Karpas-422 (cell line): Measurements from ENCODE around the gene TFCP2. TPM values are rescaled to one million over a fixed set of nuclear protein-coding genes. Genes with fewer than 3 reads are reported as not detected.
"Not testable (repeated sequence)": the region's sequence is repeated elsewhere in the genome, so short reads cannot be mapped to it uniquely, and the experiment has no call there.

ENCODE experiments used
- DNase-seq: peaks from one replicate; pipeline ENCODE4 v3.0.0-alpha.2; 2015
- H2AFZ ChIP-seq: fragments of 200-600 bp; sonication (generic); 2 replicates; pipeline ENCODE4 v1.6.1; 2014; ENCODE audit warnings: antibody characterized with exemption, low read length, mixed read lengths
- H3K27ac ChIP-seq: fragments of 200-600 bp; sonication (generic); 2 replicates; pipeline ENCODE4 v1.5.1; 2014; ENCODE audit warnings: mild to moderate bottlenecking, low read length, moderate library complexity
- H3K27me3 ChIP-seq: fragments of 200-600 bp; sonication (generic); 2 replicates; pipeline ENCODE4 v1.6.1; 2014; ENCODE audit warnings: low read length, mixed read lengths
- H3K36me3 ChIP-seq: fragments of 200-600 bp; sonication (generic); 2 replicates; pipeline ENCODE4 v1.6.1; 2014; ENCODE audit warnings: low read length, mixed read lengths; ENCODE audit not compliant: insufficient read depth
- H3K4me1 ChIP-seq: fragments of 200-600 bp; sonication (generic); 2 replicates; pipeline ENCODE4 v1.6.1; 2014; ENCODE audit warnings: mild to moderate bottlenecking, low read length, mixed read lengths
- H3K4me2 ChIP-seq: fragments of 200-600 bp; sonication (generic); 2 replicates; pipeline ENCODE4 v1.6.1; 2014; ENCODE audit warnings: low read length, low read depth, mild to moderate bottlenecking; ENCODE audit not compliant: poor library complexity, severe bottlenecking
- H3K4me3 ChIP-seq: fragments of 200-600 bp; sonication (generic); 2 replicates; pipeline ENCODE4 v1.5.1; 2014; ENCODE audit warnings: mild to moderate bottlenecking, antibody characterized with exemption, low read length, mixed read lengths
- H3K79me2 ChIP-seq: fragments of 200-600 bp; sonication (generic); 2 replicates; pipeline ENCODE4 v1.6.1; 2014; ENCODE audit warnings: mild to moderate bottlenecking, low read length, mixed read lengths
- H3K9ac ChIP-seq: fragments of 200-600 bp; sonication (generic); 2 replicates; pipeline ENCODE4 v1.6.0; 2014; ENCODE audit warnings: low read length
- H3K9me2 ChIP-seq: fragments of 200-600 bp; sonication (generic), shearing (Covaris generic); replicated peaks from 2 replicates; pipeline ENCODE4 v1.6.0; 2014; ENCODE audit warnings: mild to moderate bottlenecking, low read length, moderate library complexity; ENCODE audit not compliant: insufficient read depth
- H3K9me3 ChIP-seq: fragments of 300-700, 200-600 bp; sonication (generic); 2 replicates; pipeline ENCODE4 v1.6.1; 2014; ENCODE audit warnings: low read length, mixed read lengths
- H4K20me1 ChIP-seq: fragments of 200-600 bp; sonication (generic); 2 replicates; pipeline ENCODE4 v1.6.1; 2014; ENCODE audit warnings: mild to moderate bottlenecking, antibody characterized with exemption, low read length, low read depth; ENCODE audit not compliant: insufficient read depth
- total RNA-seq: library from RNA; depleted of rRNA; stranded (reverse); fragments of >200 nt; shearing (Covaris generic); gene quantifications from 2 replicates; pipeline ENCODE4 v1.2.3, GENCODE V29; 2014; ENCODE audit warnings: low replicate concordance; rRNA removed

TFCP2 gene
- total RNA-seq, result 17.9 and 26.5 TPM in 2 replicates

- no peaks in the 10 kb centered on the region for H3K9me3 ChIP-seq
- peak within 1 kb of the TSS; percentile 95 for H3K9ac ChIP-seq
- H3K27ac ChIP-seq, result peak within 1 kb of the TSS; percentile 59
- peaks cover 50% of the 10 kb centered on the region for H3K79me2 ChIP-seq
- H4K20me1 ChIP-seq, result no peaks in the 10 kb centered on the region
- H3K4me3 ChIP-seq, result peak within 1 kb of the TSS; percentile 95
- no peaks in the 10 kb centered on the region for H3K36me3 ChIP-seq
- H3K27me3 ChIP-seq, result no peaks in the 10 kb centered on the region
- peak; percentile 97 for DNase-seq
- H2AFZ ChIP-seq, result peak within 1 kb of the TSS; percentile 88; the same call in 1 of the 2 replicates
- H3K9me2 ChIP-seq, result no peaks in the 10 kb centered on the region
- peak within 1 kb of the TSS; percentile 92 for H3K4me2 ChIP-seq
- H3K4me1 ChIP-seq, result peaks cover 14% of the 10 kb centered on the region
Measured at GRCh38 chr12:51172515-51173431, at the start of gene TFCP2. Gene TFCP2 (minus strand): TSS chr12:51173135. CDS start chr12:51172422, 713 bp downstream.

GRCh38 chr12:51222461-51222860, 49.5 kb upstream of the TFCP2 start:
- H3K4me1 ChIP-seq, result peaks cover 12% of the 10 kb centered on the region
- no peak for DNase-seq
- no peak overlapping the region for H2AFZ ChIP-seq
- H3K79me2 ChIP-seq, result no peaks in the 10 kb centered on the region
- no peak overlapping the region for H3K9ac ChIP-seq
- H3K27me3 ChIP-seq, result no peaks in the 10 kb centered on the region
- no peaks in the 10 kb centered on the region for H3K9me2 ChIP-seq
- no peak overlapping the region for H3K27ac ChIP-seq
- no peak overlapping the region for H3K4me3 ChIP-seq
- H4K20me1 ChIP-seq, result no peaks in the 10 kb centered on the region
- no peaks in the 10 kb centered on the region for H3K36me3 ChIP-seq
- no peak overlapping the region for H3K4me2 ChIP-seq
- H3K9me3 ChIP-seq, result no peaks in the 10 kb centered on the region

- H3K4me1 ChIP-seq, result peaks cover 12% of the 10 kb centered on the region
- not testable (repeated sequence) for DNase-seq, H3K9ac ChIP-seq, H3K9me3 ChIP-seq, H3K4me2 ChIP-seq, H3K4me3 ChIP-seq, H3K27ac ChIP-seq, H3K9me2 ChIP-seq, H4K20me1 ChIP-seq, H3K36me3 ChIP-seq, H2AFZ ChIP-seq, H3K79me2 ChIP-seq, H3K27me3 ChIP-seq
Measured at GRCh38 chr12:51219857-51220256, 46.9 kb upstream of the TFCP2 start.

GRCh38 chr12:51219322-51219721, 46.4 kb upstream of the TFCP2 start:
- H3K36me3 ChIP-seq, result no peaks in the 10 kb centered on the region
- DNase-seq, result no peak
- no peaks in the 10 kb centered on the region for H3K9me2 ChIP-seq
- no peak overlapping the region for H2AFZ ChIP-seq
- H3K4me3 ChIP-seq, result no peak overlapping the region
- H3K4me1 ChIP-seq, result peaks cover 12% of the 10 kb centered on the region
- no peaks in the 10 kb centered on the region for H3K27me3 ChIP-seq
- peak overlapping the region; percentile 85 for H3K4me2 ChIP-seq
- no peak overlapping the region for H3K9ac ChIP-seq
- H3K79me2 ChIP-seq, result no peaks in the 10 kb centered on the region
- no peaks in the 10 kb centered on the region for H3K9me3 ChIP-seq
- H3K27ac ChIP-seq, result no peak overlapping the region
- no peaks in the 10 kb centered on the region for H4K20me1 ChIP-seq

GRCh38 chr12:51218607-51219161, 45.7 kb upstream of the TFCP2 start:
- DNase-seq, result no peak

GRCh38 chr12:51217968-51218606, 45.2 kb upstream of the TFCP2 start, which contains the start of gene POU6F1:
Gene POU6F1 (minus strand): TSS chr12:51218062. CDS start chr12:51206836, 11,226 bp downstream.
- peak; percentile 91 for DNase-seq
- Histone ChIP-seq H3K4me2 (peak within 1 kb of the TSS; percentile 85), H4K20me1 (no peaks in the 10 kb centered on the region), H3K9me2 (no peaks in the 10 kb centered on the region), H3K9me3 (no peaks in the 10 kb centered on the region), H3K36me3 (no peaks in the 10 kb centered on the region), H3K79me2 (no peaks in the 10 kb centered on the region), H3K27ac (no peak within 1 kb of the TSS), H3K4me1 (peaks cover 12% of the 10 kb centered on the region), H3K9ac (peak within 1 kb of the TSS; percentile 71), H3K4me3 (peak within 1 kb of the TSS; percentile 72), H3K27me3 (no peaks in the 10 kb centered on the region), H2AFZ (peak within 1 kb of the TSS; percentile 86)

More at GRCh38 chr12:51218607-51219161, 45.7 kb upstream of the TFCP2 start:
- H3K9ac ChIP-seq, result peak overlapping the region; percentile 71
- peak overlapping the region; percentile 85 for H3K4me2 ChIP-seq
- H3K9me2 ChIP-seq, result no peaks in the 10 kb centered on the region
- H3K27me3 ChIP-seq, result no peaks in the 10 kb centered on the region
- H3K36me3 ChIP-seq, result no peaks in the 10 kb centered on the region
- H4K20me1 ChIP-seq, result no peaks in the 10 kb centered on the region
- H3K27ac ChIP-seq, result no peak overlapping the region
- no peaks in the 10 kb centered on the region for H3K79me2 ChIP-seq
- H3K9me3 ChIP-seq, result no peaks in the 10 kb centered on the region
- H2AFZ ChIP-seq, result peak overlapping the region; percentile 80
- peak overlapping the region; percentile 72 for H3K4me3 ChIP-seq
- peaks cover 12% of the 10 kb centered on the region for H3K4me1 ChIP-seq

GRCh38 chr12:51217133-51217967, 44.4 kb upstream of the TFCP2 start:
- no peak overlapping the region for H3K27ac ChIP-seq
- peaks cover 12% of the 10 kb centered on the region for H3K4me1 ChIP-seq
- H2AFZ ChIP-seq, result peak overlapping the region; percentile 86
- H3K27me3 ChIP-seq, result no peaks in the 10 kb centered on the region
- peak overlapping the region; percentile 72 for H3K4me3 ChIP-seq
- no peaks in the 10 kb centered on the region for H3K9me2 ChIP-seq
- peak overlapping the region; percentile 71 for H3K9ac ChIP-seq
- peak overlapping the region; percentile 85 for H3K4me2 ChIP-seq
- no peaks in the 10 kb centered on the region for H3K36me3 ChIP-seq
- H3K79me2 ChIP-seq, result no peaks in the 10 kb centered on the region
- H3K9me3 ChIP-seq, result no peaks in the 10 kb centered on the region
- H4K20me1 ChIP-seq, result no peaks in the 10 kb centered on the region
- peak; percentile 65 for DNase-seq
